Activated naive CD8-positive, alpha-beta T cell treated with anti-CD3 and anti-CD28 coated beads for 36 hours (primary cell): Measurements from ENCODE around the gene TMCC2. TPM values are rescaled to one million over a fixed set of nuclear protein-coding genes. Genes with fewer than 3 reads are reported as not detected.
"Not testable (repeated sequence)": the region's sequence is repeated elsewhere in the genome, so short reads cannot be mapped to it uniquely, and the experiment has no call there.

ENCODE experiments used
- DNase-seq: peaks from one replicate; pipeline ENCODE4 v3.0.0; 2021
- H3K27ac Mint-ChIP-seq: one replicate; pipeline ENCODE4 v1.8.0; 2022; ENCODE audit warnings: mild to moderate bottlenecking, moderate library complexity, mixed read lengths
- H3K27me3 Mint-ChIP-seq: one replicate; pipeline ENCODE4 v1.8.0; 2022; ENCODE audit warnings: mild to moderate bottlenecking, mixed read lengths
- H3K36me3 Mint-ChIP-seq: one replicate; pipeline ENCODE4 v1.8.0; 2021; ENCODE audit warnings: mild to moderate bottlenecking, mixed read lengths
- H3K4me1 Mint-ChIP-seq: one replicate; pipeline ENCODE4 v1.8.0; 2021; ENCODE audit warnings: mixed read lengths
- H3K4me3 Mint-ChIP-seq: one replicate; pipeline ENCODE4 v1.8.0; 2022; ENCODE audit warnings: mild to moderate bottlenecking, moderate library complexity, mixed read lengths
- H3K9me3 Mint-ChIP-seq: one replicate; pipeline ENCODE4 v1.8.0; 2022; ENCODE audit warnings: mixed read lengths
- total RNA-seq, 2 experiments: library from RNA; stranded (reverse); gene quantifications; one replicate each; pipeline ENCODE4 v1.2.3, GENCODE V29; 2021

TMCC2 gene
- total RNA-seq, 2 experiments from 2014 or later: 13.3 to 14.0 TPM

DNA sequence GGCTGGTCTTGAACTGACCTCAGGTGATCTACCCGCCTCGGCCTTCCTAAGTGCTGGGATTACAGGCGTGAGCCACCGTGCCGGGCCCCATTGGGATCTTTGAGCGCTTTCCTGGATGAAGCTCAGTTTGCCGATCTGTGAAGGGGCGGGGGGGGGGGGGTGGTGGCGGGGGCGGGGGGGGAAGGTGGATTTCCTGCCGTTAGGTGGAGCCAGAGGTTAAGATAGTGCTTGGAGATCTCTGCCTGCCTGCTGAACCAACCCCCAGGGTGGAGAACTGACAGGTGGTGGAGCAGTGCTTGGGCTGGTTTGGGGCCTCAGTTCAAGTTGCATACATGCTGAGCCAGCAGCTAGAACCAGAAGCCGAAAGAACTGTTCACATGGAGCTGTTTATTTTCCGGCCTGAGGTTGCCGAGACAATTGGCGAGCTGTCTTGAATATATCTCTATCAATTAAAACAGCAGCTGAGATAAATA, 1.7 kb downstream of the TMCC2 start:
- peak overlapping the region; percentile 96 for H3K4me3 Mint-ChIP-seq
- no peaks in the 10 kb centered on the region for H3K9me3 Mint-ChIP-seq
- H3K4me1 Mint-ChIP-seq: peaks cover 54% of the 10 kb centered on the region
- H3K36me3 Mint-ChIP-seq: peaks cover 33% of the 10 kb centered on the region
- peak overlapping the region; percentile 86 for H3K27ac Mint-ChIP-seq
- H3K27me3 Mint-ChIP-seq: peaks cover 15% of the 10 kb centered on the region
- peak; percentile 69 for DNase-seq

DNA sequence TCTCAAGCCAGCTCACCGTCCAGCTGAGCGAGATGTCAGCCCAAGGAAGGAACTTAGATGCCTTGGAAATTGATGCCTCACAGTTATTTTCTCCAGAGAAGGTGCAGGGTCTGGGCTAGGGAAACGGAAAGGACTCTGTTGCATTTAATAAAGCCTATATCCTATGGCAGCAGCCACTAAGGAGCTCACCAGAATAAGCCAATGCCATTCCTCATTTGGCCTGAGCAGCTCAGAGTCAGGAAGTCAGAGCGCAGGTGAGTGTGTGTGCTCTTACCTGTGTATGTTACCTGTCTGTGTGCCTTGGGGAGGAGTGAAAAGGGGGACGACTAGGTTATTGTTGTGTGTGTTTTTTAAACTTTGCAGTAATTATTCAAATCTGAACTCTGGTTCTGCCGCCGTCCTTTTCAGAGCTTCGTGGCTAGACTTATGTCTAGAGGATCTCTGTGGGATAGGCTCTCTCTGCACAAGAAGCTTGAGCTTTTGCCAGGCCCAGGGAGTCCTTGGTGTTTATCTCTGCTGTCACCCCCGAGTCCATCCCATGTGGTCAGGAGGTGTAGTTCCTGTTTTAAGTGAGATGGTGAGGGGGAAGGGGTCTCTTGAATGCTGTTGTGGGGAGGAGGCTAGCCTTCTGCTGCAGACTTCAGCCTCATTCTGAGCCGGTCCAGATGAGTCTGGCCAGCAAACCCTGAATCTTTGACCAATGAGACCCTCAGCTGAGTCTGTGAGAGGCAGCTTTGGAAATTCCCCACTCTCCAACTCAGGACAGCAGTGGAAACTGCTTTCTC, 2.4 kb downstream of the TMCC2 start:
- Mint-ChIP-seq H3K4me3 (peak overlapping the region; percentile 96), H3K27ac (peak overlapping the region; percentile 21), H3K27me3 (peaks cover 10% of the 10 kb centered on the region), H3K36me3 (peaks cover 38% of the 10 kb centered on the region), H3K9me3 (no peaks in the 10 kb centered on the region), H3K4me1 (peaks cover 59% of the 10 kb centered on the region)
- DNase-seq: no peak

DNA sequence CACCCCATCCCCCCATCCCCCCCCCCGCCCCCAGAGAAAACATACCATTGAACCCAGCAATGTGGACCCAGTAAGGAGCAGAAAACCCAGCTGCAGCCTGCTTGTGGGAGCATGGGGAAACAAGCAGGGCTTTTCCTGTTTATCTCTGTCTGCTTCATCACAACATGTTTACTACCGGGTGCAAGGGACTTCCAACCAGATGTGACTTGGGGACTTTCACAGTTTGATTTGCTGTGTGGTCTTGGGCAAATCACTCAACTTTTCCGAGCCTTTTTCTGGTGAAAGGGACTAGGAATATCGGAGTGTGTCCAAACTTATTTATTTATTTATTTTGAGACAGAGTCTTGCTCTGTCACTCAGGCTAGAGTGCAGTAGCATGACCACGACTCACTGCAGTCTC, 3.2 kb downstream of the TMCC2 start:
- Mint-ChIP-seq H3K27me3 (peaks cover 3% of the 10 kb centered on the region), H3K4me1 (peaks cover 63% of the 10 kb centered on the region), H3K36me3 (peaks cover 38% of the 10 kb centered on the region), H3K9me3 (no peaks in the 10 kb centered on the region), H3K27ac (no peak overlapping the region), H3K4me3 (peak overlapping the region; percentile 62)
- DNase-seq: no peak

DNA sequence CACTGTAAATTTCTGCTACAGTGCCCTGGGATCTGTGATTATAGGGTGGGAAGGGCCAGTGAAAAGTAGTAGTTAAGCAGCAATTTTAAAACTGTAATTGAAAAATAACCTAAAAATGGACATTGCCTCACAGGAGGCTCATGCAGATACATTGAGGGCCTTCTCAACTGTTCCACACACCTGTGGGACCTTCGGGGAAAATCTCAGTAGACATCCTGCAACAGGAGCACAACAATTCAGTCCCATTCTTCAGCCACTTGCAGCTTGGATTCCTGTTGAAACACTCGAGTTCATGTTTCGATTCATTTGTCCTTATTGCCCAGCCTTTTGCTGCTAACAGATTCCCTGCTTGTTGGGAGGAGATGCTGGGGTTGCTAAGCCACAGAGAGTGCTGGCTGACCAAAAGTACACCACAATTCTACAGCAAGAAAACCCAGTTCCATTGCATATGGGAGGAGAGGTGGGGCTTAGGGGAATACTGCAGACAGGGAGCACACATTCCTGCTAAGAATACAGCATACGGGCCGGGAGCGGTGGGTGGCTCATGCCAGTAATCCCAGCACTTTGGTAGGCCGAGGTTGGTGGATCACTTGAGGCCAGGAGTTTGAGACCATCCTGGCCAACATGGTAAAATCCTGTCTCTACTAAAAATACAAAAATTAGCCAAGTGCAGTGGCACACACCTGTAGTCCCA, 4.5 kb downstream of the TMCC2 start:
- H3K9me3 Mint-ChIP-seq: no peaks in the 10 kb centered on the region
- peaks cover 67% of the 10 kb centered on the region for H3K4me1 Mint-ChIP-seq
- peak overlapping the region; percentile 74 for H3K27ac Mint-ChIP-seq
- peaks cover 43% of the 10 kb centered on the region for H3K36me3 Mint-ChIP-seq
- peak overlapping the region; percentile 62 for H3K4me3 Mint-ChIP-seq
- H3K27me3 Mint-ChIP-seq: no peaks in the 10 kb centered on the region
- DNase-seq: no peak

DNA sequence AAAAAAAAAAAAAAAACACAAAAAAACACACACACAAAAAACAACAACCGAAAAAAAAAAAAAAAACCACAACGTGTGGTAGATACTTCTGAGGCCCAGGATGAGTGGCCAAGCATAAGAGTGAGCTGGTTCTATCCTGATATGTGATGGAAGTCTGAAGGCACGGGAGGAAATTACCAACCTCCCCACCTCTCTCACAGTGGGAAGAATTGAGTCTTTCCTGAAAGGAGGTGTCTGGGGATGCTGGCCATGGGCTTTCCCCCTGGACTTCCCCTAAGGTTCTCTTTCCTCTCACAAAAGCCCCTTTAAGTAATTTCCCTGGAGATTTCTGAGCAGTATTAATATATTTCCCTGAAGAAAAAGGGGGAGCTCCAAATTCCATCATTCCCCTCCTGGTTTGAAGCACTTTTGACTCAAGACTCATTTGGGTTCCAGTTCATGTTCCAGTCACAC, 5.2 kb downstream of the TMCC2 start:
- Mint-ChIP-seq H3K27me3 (no peaks in the 10 kb centered on the region), H3K4me1 (peaks cover 73% of the 10 kb centered on the region), H3K4me3 (peak overlapping the region; percentile 62), H3K36me3 (peaks cover 45% of the 10 kb centered on the region), H3K27ac (peak overlapping the region; percentile 74), H3K9me3 (no peaks in the 10 kb centered on the region)
- DNase-seq: no peak

DNA sequence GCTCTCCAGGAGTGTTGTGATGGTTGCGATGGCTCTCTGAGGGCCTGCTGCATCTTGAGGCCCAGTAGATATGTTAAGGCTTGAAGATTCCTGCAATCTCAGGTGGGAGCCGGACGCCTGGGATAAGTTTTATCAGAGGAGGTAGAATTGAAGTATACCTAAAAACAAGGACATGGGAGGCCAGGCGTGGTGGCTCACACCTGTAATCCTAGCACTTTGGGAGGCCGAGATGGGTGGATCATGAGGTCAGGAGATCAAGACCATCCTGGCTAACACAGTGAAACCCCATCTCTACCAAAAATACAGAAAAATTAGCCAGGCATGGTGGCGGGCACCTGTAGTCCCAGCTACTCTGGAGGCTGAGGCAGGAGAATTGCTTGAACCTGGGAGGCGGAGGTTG, 6.2 kb downstream of the TMCC2 start:
- DNase-seq, H3K27me3 Mint-ChIP-seq, H3K4me3 Mint-ChIP-seq, H3K9me3 Mint-ChIP-seq: not testable (repeated sequence)
- Mint-ChIP-seq H3K36me3 (peaks cover 48% of the 10 kb centered on the region), H3K4me1 (peaks cover 81% of the 10 kb centered on the region), H3K27ac (peak overlapping the region; percentile 30)

DNA sequence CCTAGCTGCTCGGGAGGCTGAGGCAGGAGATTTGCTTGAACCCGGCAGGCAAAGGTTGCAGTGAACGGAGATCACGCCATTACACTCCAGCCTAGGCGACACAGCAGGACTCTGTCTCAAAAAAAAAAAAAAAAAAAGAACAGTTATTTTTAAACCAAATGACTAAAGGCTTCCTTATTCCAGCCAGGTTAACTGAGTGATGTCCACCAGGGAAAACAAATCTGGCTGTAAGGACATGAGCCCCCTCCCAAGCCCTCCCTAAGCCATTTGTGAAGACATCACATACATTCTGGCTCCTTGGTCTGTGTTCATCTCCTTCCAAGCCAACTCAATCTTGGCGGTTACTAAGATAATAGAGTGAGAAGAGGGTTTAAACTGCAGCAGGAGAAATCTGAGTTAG, 8.2 kb downstream of the TMCC2 start:
- H3K27ac Mint-ChIP-seq: no peak overlapping the region

DNA sequence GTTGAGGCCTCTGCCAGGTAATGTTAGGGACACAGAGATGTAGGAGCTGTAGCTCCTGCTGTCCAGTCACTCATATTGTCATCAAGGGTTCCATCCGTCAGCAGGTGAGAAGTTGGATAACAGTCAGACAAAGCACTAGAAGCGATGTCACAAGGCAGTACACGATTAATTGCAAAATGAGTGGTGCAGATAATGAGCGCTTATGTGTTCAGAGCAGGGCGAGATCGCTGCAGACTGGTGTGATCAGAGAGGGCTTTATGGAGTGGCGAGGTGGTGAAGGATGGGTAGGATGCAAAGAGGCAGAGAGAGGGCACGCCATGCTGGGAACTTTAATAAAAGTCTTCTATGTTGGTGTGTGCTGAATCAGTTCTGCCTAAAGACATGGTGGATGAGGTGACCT, 8.8 kb downstream of the TMCC2 start:
- no peaks in the 10 kb centered on the region for H3K9me3 Mint-ChIP-seq
- DNase-seq: no peak
- H3K27ac Mint-ChIP-seq: peak overlapping the region; percentile 95
- no peak overlapping the region for H3K4me3 Mint-ChIP-seq
- peaks cover 68% of the 10 kb centered on the region for H3K4me1 Mint-ChIP-seq
- H3K36me3 Mint-ChIP-seq: peaks cover 30% of the 10 kb centered on the region
- H3K27me3 Mint-ChIP-seq: no peaks in the 10 kb centered on the region

More for the DNA sequence above, 8.2 kb downstream of the TMCC2 start:
- no peak overlapping the region for H3K4me3 Mint-ChIP-seq
- H3K36me3 Mint-ChIP-seq: peaks cover 36% of the 10 kb centered on the region
- DNase-seq: no peak
- H3K27me3 Mint-ChIP-seq: no peaks in the 10 kb centered on the region
- H3K4me1 Mint-ChIP-seq: peaks cover 72% of the 10 kb centered on the region
- H3K9me3 Mint-ChIP-seq: no peaks in the 10 kb centered on the region

DNA sequence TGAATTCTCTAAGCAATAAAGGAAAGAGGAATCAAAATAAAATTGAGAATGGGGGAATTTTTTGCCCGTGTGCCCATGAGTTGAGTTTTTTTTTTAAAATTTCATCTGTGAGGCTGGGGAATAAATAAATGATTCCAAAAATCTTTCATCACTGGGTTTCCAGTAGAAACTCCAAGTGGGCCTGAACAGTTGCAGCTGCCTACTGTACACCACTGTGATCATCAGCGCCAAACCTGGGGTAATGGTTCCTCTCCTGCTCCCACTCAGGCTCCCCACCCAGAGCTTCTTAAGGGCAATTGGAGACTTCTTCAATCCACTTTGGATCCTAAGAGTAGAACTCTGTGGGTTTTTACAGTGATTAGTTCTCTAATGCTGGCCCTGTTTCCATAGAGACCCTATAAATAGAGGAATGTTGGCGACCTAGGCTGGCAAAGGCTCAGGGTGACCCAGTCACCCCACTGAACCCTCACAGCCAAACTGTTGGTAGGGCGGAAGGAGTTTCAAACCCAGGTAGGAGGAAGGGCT, 9.3 kb downstream of the TMCC2 start:
- H3K4me3 Mint-ChIP-seq: peak overlapping the region; percentile 50
- peak overlapping the region; percentile 95 for H3K27ac Mint-ChIP-seq
- no peak for DNase-seq
- peaks cover 26% of the 10 kb centered on the region for H3K36me3 Mint-ChIP-seq
- peaks cover 63% of the 10 kb centered on the region for H3K4me1 Mint-ChIP-seq
- no peaks in the 10 kb centered on the region for H3K9me3 Mint-ChIP-seq
- no peaks in the 10 kb centered on the region for H3K27me3 Mint-ChIP-seq

DNA sequence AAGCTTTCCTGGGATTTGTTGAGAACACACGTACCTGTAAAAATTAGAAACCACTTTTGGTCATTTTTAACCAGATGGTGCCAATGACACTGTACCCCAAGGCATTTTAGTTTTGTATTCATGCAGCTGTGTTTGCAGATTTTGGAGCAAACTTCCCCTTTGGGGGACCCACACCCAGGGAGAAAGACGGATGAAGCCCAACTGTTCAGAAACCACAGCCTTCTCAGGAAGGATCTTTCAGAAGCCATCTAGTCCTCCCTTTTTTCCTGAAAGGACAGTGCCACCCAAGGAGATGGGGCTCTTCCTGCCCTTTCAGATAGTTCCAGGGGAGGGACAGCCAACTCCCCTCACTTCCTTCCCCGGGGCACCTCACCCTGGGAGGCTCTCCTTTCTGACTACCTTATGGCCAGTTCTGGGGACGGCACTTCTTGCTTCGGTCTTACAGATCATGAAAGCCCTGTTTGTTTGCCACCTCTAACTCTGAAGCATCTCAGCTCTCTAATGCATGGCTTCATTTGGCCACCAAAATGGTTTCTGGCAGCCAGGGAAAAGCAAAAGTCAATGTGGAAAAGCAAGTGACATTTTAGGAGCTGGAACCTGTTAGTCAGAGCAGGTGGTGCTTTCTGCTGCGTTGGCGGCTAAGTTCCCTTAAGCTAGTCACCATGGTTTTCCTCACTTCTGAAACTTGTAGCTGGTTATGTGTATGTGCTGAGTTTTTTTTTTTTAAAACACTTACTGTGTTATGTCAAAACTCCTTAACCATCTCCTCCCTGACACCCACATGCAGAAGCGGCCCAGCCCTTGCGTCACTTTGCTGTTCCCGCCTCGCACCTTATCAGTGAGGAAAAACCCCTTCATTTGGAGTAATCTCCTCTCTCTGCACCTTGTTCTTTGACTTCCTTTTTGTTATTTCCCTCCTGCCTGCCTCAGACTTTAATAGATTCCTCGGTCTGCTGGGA, 10.1 kb downstream of the TMCC2 start:
- H3K36me3 Mint-ChIP-seq: peaks cover 31% of the 10 kb centered on the region
- no peaks in the 10 kb centered on the region for H3K27me3 Mint-ChIP-seq
- peak; percentile 66 for DNase-seq
- peak overlapping the region; percentile 95 for H3K27ac Mint-ChIP-seq
- H3K4me3 Mint-ChIP-seq: peak overlapping the region; percentile 63
- no peaks in the 10 kb centered on the region for H3K9me3 Mint-ChIP-seq
- H3K4me1 Mint-ChIP-seq: peaks cover 58% of the 10 kb centered on the region

DNA sequence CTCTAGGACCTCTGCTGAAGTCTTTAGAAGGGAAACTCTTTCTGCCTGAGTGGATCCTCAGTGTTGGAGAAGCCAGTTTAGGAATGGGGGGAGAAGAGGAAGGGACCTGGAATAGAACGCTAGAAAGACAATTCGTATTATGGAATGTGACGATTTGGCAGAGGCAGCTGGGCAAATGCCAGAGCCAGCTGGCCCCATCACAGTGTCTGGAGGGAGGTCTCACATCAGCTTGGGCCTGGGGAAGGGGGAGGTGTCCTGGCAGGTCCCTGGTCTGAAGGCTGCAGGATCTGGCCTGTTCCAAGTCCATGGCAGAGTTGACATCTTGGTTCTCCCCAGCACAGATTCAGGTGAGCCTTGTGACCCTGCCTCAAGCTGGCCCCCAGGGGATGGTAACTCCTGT, 11.3 kb downstream of the TMCC2 start:
- no peak for DNase-seq
- H3K4me3 Mint-ChIP-seq: no peak overlapping the region
- no peaks in the 10 kb centered on the region for H3K27me3 Mint-ChIP-seq
- peaks cover 46% of the 10 kb centered on the region for H3K4me1 Mint-ChIP-seq
- no peak overlapping the region for H3K27ac Mint-ChIP-seq
- H3K36me3 Mint-ChIP-seq: peaks cover 29% of the 10 kb centered on the region
- no peaks in the 10 kb centered on the region for H3K9me3 Mint-ChIP-seq

DNA sequence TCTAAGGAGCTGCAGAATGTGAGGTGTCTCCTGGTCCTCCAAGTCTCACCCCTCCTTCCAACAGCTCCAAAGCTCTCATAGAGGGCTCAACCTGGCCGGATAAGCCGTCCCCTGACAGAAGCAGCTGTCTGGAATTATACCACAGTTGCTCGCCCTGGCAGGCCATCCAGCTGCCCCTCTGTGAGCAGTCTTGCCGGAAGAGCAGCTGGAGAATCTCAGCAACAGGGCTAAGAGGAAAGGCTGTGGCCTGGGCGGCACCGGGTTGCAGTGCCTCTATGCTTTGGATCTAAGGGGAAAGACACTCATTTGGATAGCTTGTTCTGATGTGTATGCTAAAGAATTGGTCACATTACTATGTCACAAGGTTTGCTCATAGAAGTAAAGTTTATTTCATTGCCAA, 12.4 kb downstream of the TMCC2 start:
- no peak overlapping the region for H3K27ac Mint-ChIP-seq
- DNase-seq: no peak
- H3K4me1 Mint-ChIP-seq: peaks cover 37% of the 10 kb centered on the region

DNA sequence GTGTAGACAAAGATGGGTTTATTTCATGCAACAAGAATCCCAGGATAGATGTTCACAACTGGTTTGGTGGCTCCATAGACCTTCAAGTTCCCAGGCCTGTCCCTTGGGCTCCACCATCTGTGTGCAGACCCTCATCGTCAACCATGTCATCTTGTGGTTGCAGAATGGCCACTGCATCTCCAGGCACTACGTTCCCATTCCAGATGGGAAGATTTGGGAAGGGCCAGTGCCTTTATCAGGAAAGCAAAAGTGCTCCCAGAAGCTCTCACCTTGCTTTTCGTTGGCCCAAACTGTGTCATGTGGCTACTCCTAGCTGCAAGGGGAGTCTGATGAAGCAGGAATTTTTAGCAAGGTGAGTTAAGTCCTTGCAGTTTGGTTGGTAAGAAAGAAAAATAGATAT, 12.8 kb downstream of the TMCC2 start:
- no peak overlapping the region for H3K4me3 Mint-ChIP-seq
- H3K4me1 Mint-ChIP-seq: peaks cover 33% of the 10 kb centered on the region
- DNase-seq: no peak

More for the DNA sequence above, 12.4 kb downstream of the TMCC2 start:
- Mint-ChIP-seq H3K4me3 (no peak overlapping the region), H3K27me3 (no peaks in the 10 kb centered on the region), H3K9me3 (no peaks in the 10 kb centered on the region), H3K36me3 (peaks cover 21% of the 10 kb centered on the region)

DNA sequence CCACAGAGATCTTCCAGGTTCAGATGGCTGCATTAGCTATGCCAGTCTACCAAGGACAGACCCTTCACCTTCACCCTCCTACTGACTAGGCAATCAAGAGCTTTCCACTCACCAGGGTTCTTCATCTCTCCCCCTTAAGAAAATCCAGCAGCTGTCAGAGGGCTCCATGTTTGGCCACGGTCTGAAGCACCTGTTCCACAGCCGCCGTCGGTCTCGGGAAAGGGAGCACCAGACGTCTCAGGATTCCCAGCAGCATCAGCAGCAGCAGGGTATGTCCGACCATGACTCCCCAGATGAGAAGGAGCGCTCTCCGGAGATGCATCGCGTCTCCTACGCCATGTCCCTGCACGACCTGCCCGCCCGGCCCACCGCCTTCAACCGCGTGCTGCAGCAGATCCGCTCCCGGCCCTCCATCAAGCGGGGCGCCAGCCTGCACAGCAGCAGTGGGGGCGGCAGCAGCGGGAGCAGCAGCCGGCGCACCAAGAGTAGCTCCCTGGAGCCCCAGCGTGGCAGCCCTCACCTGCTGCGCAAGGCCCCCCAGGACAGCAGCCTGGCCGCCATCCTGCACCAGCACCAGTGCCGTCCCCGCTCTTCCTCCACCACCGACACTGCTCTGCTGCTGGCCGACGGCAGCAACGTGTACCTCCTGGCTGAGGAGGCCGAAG, 13.8 kb downstream of the TMCC2 start:
- Mint-ChIP-seq H3K36me3 (peaks cover 26% of the 10 kb centered on the region), H3K9me3 (no peaks in the 10 kb centered on the region), H3K27ac (no peak overlapping the region), H3K4me1 (peaks cover 28% of the 10 kb centered on the region), H3K27me3 (no peaks in the 10 kb centered on the region), H3K4me3 (no peak overlapping the region)
- DNase-seq: no peak

More for the DNA sequence above, 12.8 kb downstream of the TMCC2 start:
- Mint-ChIP-seq H3K27ac (no peak overlapping the region), H3K36me3 (peaks cover 21% of the 10 kb centered on the region), H3K27me3 (no peaks in the 10 kb centered on the region), H3K9me3 (no peaks in the 10 kb centered on the region)
